ENCODE results near the gene TIGD4. TPM values are rescaled to one million over a fixed set of nuclear protein-coding genes. Genes with fewer than 3 reads are reported as not detected.

The TIGD4 gene
- total and polyA plus RNA-seq, 2 of the 13 experiments (the other 11 are each of a cell fraction or from before 2014, with no cell fraction given), result 0.15 to 0.62 TPM

DNA sequence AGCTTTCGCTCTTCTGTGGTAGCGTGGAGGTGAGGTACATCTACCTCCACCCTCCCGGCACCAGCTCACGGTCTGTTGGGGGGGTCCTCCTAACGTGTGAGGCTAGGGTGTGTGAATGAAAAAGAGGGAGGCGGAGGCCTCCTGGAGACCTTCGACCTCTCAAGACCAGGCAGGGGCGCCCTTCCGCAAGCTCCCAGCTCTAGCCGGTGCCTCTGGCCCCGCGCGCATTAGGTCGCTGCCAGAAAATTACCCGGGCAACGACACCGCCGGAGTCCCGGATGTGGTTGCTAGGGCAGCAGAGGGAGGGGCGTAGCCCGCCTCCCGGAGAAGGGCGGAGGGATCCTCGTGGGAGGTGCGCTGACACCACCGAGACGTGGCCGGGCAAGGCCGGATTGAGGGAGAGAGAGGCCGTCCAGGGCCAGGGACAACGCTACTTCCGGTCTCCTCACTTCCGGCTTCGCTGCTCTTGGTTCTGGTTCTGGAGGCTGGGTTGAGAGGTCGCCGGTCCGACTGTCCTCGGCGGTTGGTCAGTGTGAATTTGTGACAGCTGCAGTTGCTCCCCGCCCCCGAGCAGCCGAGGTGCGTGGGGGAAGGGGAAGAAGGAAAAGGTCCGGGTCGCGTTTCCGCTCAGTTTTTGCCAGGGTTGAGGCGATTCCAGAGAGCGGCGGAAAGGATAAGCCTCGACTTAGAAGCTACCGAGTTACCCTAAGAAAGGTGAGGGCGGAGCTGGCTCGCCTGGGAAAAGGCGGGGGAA is at the start of gene TIGD4, which contains the start of gene ARFIP1 (continued):
- TF ChIP-seq, protein P1, sequence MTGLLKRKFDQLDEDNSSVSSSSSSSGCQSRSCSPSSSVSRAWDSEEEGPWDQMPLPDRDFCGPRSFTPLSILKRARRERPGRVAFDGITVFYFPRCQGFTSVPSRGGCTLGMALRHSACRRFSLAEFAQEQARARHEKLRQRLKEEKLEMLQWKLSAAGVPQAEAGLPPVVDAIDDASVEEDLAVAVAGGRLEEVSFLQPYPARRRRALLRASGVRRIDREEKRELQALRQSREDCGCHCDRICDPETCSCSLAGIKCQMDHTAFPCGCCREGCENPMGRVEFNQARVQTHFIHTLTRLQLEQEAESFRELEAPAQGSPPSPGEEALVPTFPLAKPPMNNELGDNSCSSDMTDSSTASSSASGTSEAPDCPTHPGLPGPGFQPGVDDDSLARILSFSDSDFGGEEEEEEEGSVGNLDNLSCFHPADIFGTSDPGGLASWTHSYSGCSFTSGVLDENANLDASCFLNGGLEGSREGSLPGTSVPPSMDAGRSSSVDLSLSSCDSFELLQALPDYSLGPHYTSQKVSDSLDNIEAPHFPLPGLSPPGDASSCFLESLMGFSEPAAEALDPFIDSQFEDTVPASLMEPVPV (CRISPR knock-in tag; IDR thresholded peaks at IDR 0.05), result no peak
- no peak for TF ChIP-seq MAF1 (CRISPR knock-in tag; IDR thresholded peaks at IDR 0.05; ENCODE audit: borderline replicate concordance)
- TF ChIP-seq SMARCE1 (IDR thresholded peaks at IDR 0.05; ENCODE audit: borderline replicate concordance), result no peak
- TF ChIP-seq, protein P2, sequence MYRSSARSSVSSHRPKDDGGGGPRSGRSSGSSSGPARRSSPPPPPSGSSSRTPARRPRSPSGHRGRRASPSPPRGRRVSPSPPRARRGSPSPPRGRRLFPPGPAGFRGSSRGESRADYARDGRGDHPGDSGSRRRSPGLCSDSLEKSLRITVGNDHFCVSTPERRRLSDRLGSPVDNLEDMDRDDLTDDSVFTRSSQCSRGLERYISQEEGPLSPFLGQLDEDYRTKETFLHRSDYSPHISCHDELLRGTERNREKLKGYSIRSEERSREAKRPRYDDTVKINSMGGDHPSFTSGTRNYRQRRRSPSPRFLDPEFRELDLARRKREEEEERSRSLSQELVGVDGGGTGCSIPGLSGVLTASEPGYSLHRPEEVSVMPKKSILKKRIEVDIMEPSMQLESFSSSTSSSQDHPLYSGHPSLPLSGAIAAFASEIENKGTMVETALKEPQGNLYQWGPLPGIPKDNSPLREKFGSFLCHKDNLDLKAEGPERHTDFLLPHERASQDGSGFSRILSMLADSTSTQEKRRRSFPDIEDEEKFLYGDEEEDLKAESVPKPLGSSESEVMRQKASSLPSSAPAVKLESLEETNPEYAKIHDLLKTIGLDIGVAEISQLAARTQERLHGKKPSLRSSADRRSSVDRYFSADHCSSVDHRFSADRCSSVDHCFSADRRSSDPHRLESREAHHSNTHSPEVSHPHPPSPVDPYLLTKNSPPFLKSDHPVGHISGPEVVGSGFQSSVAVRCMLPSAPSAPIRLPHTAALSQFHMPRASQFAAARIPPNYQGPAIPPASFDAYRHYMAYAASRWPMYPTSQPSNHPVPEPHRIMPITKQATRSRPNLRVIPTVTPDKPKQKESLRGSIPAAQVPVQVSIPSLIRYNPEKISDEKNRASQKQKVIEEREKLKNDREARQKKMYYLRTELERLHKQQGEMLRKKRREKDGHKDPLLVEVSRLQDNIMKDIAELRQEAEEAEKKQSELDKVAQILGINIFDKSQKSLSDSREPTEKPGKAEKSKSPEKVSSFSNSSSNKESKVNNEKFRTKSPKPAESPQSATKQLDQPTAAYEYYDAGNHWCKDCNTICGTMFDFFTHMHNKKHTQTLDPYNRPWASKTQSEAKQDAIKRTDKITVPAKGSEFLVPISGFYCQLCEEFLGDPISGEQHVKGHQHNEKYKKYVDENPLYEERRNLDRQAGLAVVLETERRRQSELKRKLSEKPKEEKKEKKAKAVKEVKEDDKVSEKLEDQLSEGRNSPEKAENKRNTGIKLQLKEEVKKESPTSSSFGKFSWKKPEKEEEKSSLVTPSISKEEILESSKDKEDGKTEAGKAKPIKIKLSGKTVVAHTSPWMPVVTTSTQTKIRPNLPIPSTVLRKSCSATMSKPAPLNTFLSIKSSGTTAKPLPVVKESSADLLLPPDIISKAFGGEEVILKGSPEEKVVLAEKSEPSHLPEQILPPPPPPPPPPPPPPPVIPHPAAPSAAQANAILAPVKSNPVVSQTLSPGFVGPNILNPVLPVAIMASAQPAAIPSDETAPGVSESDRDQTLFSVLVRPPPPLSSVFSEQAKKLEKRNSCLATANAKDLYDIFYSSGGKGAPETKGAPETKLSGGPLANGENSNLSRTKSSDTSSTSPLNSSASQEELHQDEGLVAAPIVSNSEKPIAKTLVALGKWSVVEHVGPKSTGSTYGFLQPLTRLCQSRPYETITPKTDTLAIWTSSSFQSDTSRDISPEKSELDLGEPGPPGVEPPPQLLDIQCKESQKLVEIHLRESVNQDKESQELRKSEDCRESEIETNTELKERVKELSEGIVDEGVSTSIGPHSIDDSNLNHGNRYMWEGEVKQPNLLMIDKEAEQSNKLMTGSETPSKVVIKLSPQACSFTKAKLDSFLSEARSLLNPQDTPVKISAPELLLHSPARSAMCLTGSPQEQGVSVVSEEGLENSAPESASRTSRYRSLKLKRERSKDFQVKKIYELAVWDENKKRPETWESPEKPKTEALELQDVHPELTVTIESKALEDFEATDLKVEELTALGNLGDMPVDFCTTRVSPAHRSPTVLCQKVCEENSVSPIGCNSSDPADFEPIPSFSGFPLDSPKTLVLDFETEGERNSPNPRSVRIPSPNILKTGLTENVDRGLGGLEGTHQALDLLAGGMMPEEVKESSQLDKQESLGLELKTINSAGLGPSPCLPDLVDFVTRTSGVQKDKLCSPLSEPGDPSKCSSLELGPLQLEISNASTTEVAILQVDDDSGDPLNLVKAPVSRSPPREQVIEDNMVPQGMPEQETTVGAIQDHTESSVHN (CRISPR knock-in tag; IDR thresholded peaks at IDR 0.05), result 0 out of 2 replicates have a peak, but pooled peaks have one; percentile 34
- TF ChIP-seq RBFOX2 (IDR thresholded peaks at IDR 0.05; ENCODE audit: low read depth, low read length), result peak; percentile 71
- no peak for TF ChIP-seq STAT5B (CRISPR knock-in tag; IDR thresholded peaks at IDR 0.05)
- no peak for TF ChIP-seq ZNF780A (CRISPR knock-in tag; IDR thresholded peaks at IDR 0.05)
- TF ChIP-seq ZFP36 (IDR thresholded peaks at IDR 0.05; ENCODE audit: borderline replicate concordance, low read depth, low read length, partially characterized antibody), result no peak
- TF ChIP-seq RORA (CRISPR knock-in tag; IDR thresholded peaks at IDR 0.05), result no peak
- no peak for TF ChIP-seq FOXP1 (IDR thresholded peaks at IDR 0.05)
- TF ChIP-seq FOXP1 (CRISPR knock-in tag; IDR thresholded peaks at IDR 0.05), result no peak
- TF ChIP-seq NBN (conservative IDR thresholded peaks at IDR 0.05), result no peak
- no peak for TF ChIP-seq TP53 (CRISPR knock-in tag; conservative IDR thresholded peaks at IDR 0.05)
- TF ChIP-seq PHF21A (CRISPR knock-in tag; IDR thresholded peaks at IDR 0.05), result peak; percentile 44; the same call in 1 of the 2 replicates
- TF ChIP-seq MIXL1 (CRISPR knock-in tag; IDR thresholded peaks at IDR 0.05), result peak; percentile 43; the same call in 1 of the 2 replicates
- TF ChIP-seq NFYC (CRISPR knock-in tag; IDR thresholded peaks at IDR 0.05), result no peak
- no peak for TF ChIP-seq PCBP2 (optimal IDR thresholded peaks at IDR 0.05; ENCODE audit: low read depth, low read length, poor library complexity, severe bottlenecking)
- TF ChIP-seq ISX (CRISPR knock-in tag; conservative IDR thresholded peaks at IDR 0.05), result no peak
- TF ChIP-seq, protein P3, sequence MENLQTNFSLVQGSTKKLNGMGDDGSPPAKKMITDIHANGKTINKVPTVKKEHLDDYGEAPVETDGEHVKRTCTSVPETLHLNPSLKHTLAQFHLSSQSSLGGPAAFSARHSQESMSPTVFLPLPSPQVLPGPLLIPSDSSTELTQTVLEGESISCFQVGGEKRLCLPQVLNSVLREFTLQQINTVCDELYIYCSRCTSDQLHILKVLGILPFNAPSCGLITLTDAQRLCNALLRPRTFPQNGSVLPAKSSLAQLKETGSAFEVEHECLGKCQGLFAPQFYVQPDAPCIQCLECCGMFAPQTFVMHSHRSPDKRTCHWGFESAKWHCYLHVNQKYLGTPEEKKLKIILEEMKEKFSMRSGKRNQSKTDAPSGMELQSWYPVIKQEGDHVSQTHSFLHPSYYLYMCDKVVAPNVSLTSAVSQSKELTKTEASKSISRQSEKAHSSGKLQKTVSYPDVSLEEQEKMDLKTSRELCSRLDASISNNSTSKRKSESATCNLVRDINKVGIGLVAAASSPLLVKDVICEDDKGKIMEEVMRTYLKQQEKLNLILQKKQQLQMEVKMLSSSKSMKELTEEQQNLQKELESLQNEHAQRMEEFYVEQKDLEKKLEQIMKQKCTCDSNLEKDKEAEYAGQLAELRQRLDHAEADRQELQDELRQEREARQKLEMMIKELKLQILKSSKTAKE (CRISPR knock-in tag; IDR thresholded peaks at IDR 0.05; ENCODE audit: borderline replicate concordance), result no peak
- TF ChIP-seq NRL (CRISPR knock-in tag; IDR thresholded peaks at IDR 0.05; ENCODE audit: borderline replicate concordance), result no peak
